DND-41 (cell line): ENCODE data around the gene PEPD.

Source experiments
- ATAC-seq: fragments of 200-7000 bp; cut with Tn5 transposase; 3 replicates; pipeline ENCODE4 v1.9.1; 2021; ENCODE audit warnings: low read depth; ENCODE audit not compliant: insufficient read depth
- DNase-seq: peaks from one replicate; pipeline ENCODE4 v3.0.0-alpha.2; 2020
- H2AFZ ChIP-seq: 2 replicates; pipeline ENCODE4 v1.6.0; 2012; ENCODE audit warnings: low read depth, low read length
- H3K27ac ChIP-seq: 2 replicates; pipeline ENCODE4 v1.5.1; 2012; ENCODE audit warnings: low read length, inconsistent platforms
- H3K27me3 ChIP-seq: fragments of 200-600 bp; sonication (generic); 2 replicates; pipeline ENCODE4 v1.6.0; 2012; ENCODE audit warnings: low read length, mild to moderate bottlenecking, inconsistent platforms; ENCODE audit not compliant: insufficient read depth, poor library complexity
- H3K36me3 ChIP-seq: 2 replicates; pipeline ENCODE4 v1.5.1; 2012; ENCODE audit warnings: low read length, inconsistent platforms; ENCODE audit not compliant: insufficient read depth
- H3K4me1 ChIP-seq: 2 replicates; pipeline ENCODE4 v1.5.1; 2012; ENCODE audit warnings: mild to moderate bottlenecking, low read length; ENCODE audit not compliant: insufficient read depth
- H3K4me2 ChIP-seq: 2 replicates; pipeline ENCODE4 v1.6.0; 2012; ENCODE audit warnings: mild to moderate bottlenecking, moderate library complexity, low read length, inconsistent platforms; ENCODE audit not compliant: insufficient read depth
- H3K4me3 ChIP-seq, 2 experiments: fragments of 200-600 bp in 1 of 2; shearing (Covaris generic) in 1 of 2; 2 replicates each; pipeline ENCODE4 v1.5.1; 2012 to 2016; ENCODE audit warnings: inconsistent platforms in 2 of 2, low read length in 2 of 2, mild to moderate bottlenecking in 2 of 2, low read depth in 1 of 2, moderate library complexity in 1 of 2
- H3K79me2 ChIP-seq: 2 replicates; pipeline ENCODE4 v1.6.0; 2012; ENCODE audit warnings: low read length, inconsistent platforms; ENCODE audit not compliant: insufficient read depth
- H3K9ac ChIP-seq: 2 replicates; pipeline ENCODE4 v1.6.0; 2012; ENCODE audit warnings: low read depth, mild to moderate bottlenecking, inconsistent platforms, low read length, moderate library complexity
- H3K9me3 ChIP-seq: 2 replicates; pipeline ENCODE4 v1.5.1; 2012; ENCODE audit warnings: low read length, moderate library complexity, mild to moderate bottlenecking, inconsistent platforms; ENCODE audit not compliant: insufficient read depth, severe bottlenecking
- H4K20me1 ChIP-seq: 2 replicates; pipeline ENCODE4 v1.6.0; 2012; ENCODE audit warnings: low read length; ENCODE audit not compliant: insufficient read depth
- CTCF ChIP-seq: IDR thresholded peaks from 2 replicates; pipeline ENCODE4 v1.5.1; 2012; ENCODE audit warnings: borderline replicate concordance, low read length, moderate library complexity, mild to moderate bottlenecking; ENCODE audit not compliant: poor library complexity, severe bottlenecking; ENCODE audit errors: extremely low read depth
- EZH2 ChIP-seq: IDR thresholded peaks from 3 replicates; pipeline ENCODE4 v1.6.1; 2012; ENCODE audit warnings: borderline replicate concordance, low read depth, mild to moderate bottlenecking, moderate library complexity, low read length, inconsistent platforms; ENCODE audit not compliant: severe bottlenecking

PEPD gene

GRCh38 chr19:33400856-33401682 lies 120.5 kb downstream of the PEPD start:
- Histone ChIP-seq H3K9ac (no peak overlapping the region), H3K9me3 (no peaks in the 10 kb centered on the region), H3K36me3 (no peaks in the 10 kb centered on the region), H4K20me1 (peaks cover 9% of the 10 kb centered on the region), H3K4me3 (no peak overlapping the region), H2AFZ (no peak overlapping the region), H3K79me2 (no peaks in the 10 kb centered on the region), H3K27ac (no peak overlapping the region), H3K4me1 (no peaks in the 10 kb centered on the region), H3K27me3 (no peaks in the 10 kb centered on the region), H3K4me2 (no peak overlapping the region)
- no peak for ATAC-seq
- TF ChIP-seq CTCF (no peak), EZH2 (no peak)
- no peak for DNase-seq

- no peak overlapping the region for H3K27ac ChIP-seq
- H3K36me3 ChIP-seq, result no peaks in the 10 kb centered on the region
- ATAC-seq (no peak), DNase-seq (no peak)
- TF ChIP-seq EZH2 (no peak), CTCF (no peak)
- no peak overlapping the region for H3K4me3 ChIP-seq
- peaks cover 17% of the 10 kb centered on the region for H4K20me1 ChIP-seq
- no peak overlapping the region for H2AFZ ChIP-seq
- no peak overlapping the region for H3K9ac ChIP-seq
- H3K79me2 ChIP-seq, result no peaks in the 10 kb centered on the region
- H3K4me1 ChIP-seq, result no peaks in the 10 kb centered on the region
- H3K9me3 ChIP-seq, result no peaks in the 10 kb centered on the region
- H3K27me3 ChIP-seq, result no peaks in the 10 kb centered on the region
- H3K4me2 ChIP-seq, result no peak overlapping the region
Measured at GRCh38 chr19:33399745-33400681, 121.6 kb downstream of the PEPD start.

GRCh38 chr19:33399081-33399744 lies 122.4 kb downstream of the PEPD start:
- no peak overlapping the region for H3K4me3 ChIP-seq
- H3K9ac ChIP-seq, result no peak overlapping the region
- H3K9me3 ChIP-seq, result no peaks in the 10 kb centered on the region
- H2AFZ ChIP-seq, result no peak overlapping the region
- H3K4me2 ChIP-seq, result no peak overlapping the region
- no peaks in the 10 kb centered on the region for H3K79me2 ChIP-seq
- DNase-seq (no peak), ATAC-seq (no peak)
- TF ChIP-seq EZH2, result no peak
- no peak for TF ChIP-seq CTCF
- H4K20me1 ChIP-seq, result peaks cover 22% of the 10 kb centered on the region
- H3K27me3 ChIP-seq, result no peaks in the 10 kb centered on the region
- no peak overlapping the region for H3K27ac ChIP-seq
- no peaks in the 10 kb centered on the region for H3K36me3 ChIP-seq
- no peaks in the 10 kb centered on the region for H3K4me1 ChIP-seq
